NCI-H2227 (cell line): ENCODE results near the gene CYP4A11.
"Not testable (repeated sequence)": the region's sequence is repeated elsewhere in the genome, so short reads cannot be mapped to it uniquely, and the experiment has no call there.

Experiments used
- DNase-seq: peaks from one replicate; lab custom pipeline; 2025; ENCODE audit not compliant: unreplicated experiment; lab: John Stamatoyannopoulos, UW

Gene CYP4A11

GRCh38 chr1:46927249-46927835 is 13.9 kb downstream of the CYP4A11 start:
- DNase-seq: no peak

DNA sequence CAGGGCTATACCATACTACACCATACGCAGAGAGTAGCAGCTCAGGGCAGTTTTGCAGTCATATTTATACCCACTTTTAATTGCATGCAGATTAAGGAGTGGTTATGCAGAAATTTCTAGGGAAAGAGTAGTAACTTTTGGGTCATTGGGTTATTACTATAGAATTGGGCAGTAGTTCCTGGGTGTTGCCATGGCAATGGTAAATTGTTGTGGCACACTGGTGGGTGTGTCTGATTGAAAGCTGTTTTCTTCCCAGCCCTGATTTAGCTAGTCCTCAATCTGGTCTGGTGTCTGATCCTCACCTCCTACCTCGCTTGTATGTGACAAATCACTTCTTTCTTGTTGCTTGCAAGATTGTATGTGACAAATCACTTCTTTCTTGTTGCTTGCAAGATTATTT is 30.5 kb downstream of the CYP4A11 start:
- no peak for DNase-seq

DNA sequence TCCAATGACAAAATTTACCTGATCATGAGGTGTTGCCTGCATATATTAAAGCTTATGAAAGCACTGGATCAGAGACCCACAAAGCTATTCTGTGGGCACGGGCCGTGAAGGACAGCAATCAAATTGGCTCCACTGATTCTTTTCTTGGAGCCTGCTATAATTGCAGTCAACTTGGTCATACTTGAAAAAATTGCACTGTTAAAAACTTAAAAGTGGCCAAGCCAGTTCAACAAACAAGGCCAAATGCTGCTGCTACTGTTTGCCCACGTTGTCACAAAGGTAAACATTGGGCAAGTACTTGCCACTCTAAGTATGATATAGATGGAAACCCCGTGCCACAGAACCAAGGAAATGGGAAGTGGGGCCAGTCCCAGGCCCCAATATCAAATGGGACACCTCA is 37.8 kb downstream of the CYP4A11 start:
- no peak for DNase-seq

GRCh38 chr1:46900401-46900800 is 40.9 kb downstream of the CYP4A11 start:
- DNase-seq: no peak

- DNase-seq: not testable (repeated sequence)
Observed at GRCh38 chr1:46881656-46882055, 59.6 kb downstream of the CYP4A11 start.
